NB4 (cell line): ENCODE results near the gene MATN1.

Experiments
- DNase-seq: peaks from one replicate; pipeline ENCODE4 v3.0.0; 2010; ENCODE audit warnings: low read depth
- H3K4me3 ChIP-seq: one replicate; pipeline ENCODE4 v1.5.1; 2011; ENCODE audit warnings: mild to moderate bottlenecking, low read depth, low read length, moderate library complexity
- CTCF ChIP-seq: IDR thresholded peaks from one replicate; pipeline ENCODE4 v1.5.1; 2012; ENCODE audit warnings: low read depth, low read length
- MYC ChIP-seq: IDR thresholded peaks from 2 replicates; pipeline ENCODE4 v1.6.1; 2011; ENCODE audit warnings: low read depth, low read length
- POLR2A ChIP-seq: IDR thresholded peaks from 2 replicates; pipeline ENCODE4 v1.6.1; 2011; ENCODE audit warnings: mild to moderate bottlenecking; ENCODE audit not compliant: insufficient read length; ENCODE audit errors: extremely low read depth
- TF ChIP-seq, protein P1 (sequence below): IDR thresholded peaks from 2 replicates; pipeline ENCODE4 v1.6.1; 2011; ENCODE audit warnings: low read depth, low read length

MATN1 gene

DNA sequence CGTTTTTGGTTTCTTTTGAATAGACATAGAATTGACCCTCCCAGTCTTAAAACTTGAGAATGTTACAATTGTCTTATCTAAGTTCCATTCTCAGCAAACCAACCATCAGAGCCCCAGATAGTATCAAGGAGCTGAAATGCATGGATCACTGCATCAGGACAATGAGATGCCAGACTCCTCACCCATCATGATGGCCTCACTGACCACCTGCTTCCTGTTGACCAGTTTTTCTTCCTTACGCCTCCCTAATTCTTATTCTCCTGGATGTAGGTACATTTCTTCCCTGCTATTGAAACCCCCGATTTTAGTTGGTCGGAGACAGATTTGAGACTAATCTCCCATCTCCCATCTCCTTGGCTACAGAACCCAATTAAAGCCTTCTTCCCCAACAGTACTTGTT lies 17.7 kb downstream of the MATN1 start:
- TF ChIP-seq MYC (no peak), POLR2A (no peak), CTCF (no peak)
- TF ChIP-seq, protein P1, sequence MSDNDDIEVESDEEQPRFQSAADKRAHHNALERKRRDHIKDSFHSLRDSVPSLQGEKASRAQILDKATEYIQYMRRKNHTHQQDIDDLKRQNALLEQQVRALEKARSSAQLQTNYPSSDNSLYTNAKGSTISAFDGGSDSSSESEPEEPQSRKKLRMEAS, result no peak
- H3K4me3 ChIP-seq, result no peak overlapping the region
- no peak for DNase-seq

GRCh38 chr1:30704765-30705509 lies 18.4 kb downstream of the MATN1 start:
- TF ChIP-seq CTCF, result no peak
- TF ChIP-seq POLR2A, result no peak
- TF ChIP-seq MYC, result no peak
- TF ChIP-seq, protein P1, result no peak
- no peak for DNase-seq
- no peak overlapping the region for H3K4me3 ChIP-seq

- TF ChIP-seq CTCF (no peak), POLR2A (no peak), MYC (no peak)
- TF ChIP-seq, protein P1, result no peak
- no peak for DNase-seq
- H3K4me3 ChIP-seq, result no peak overlapping the region
Observed at GRCh38 chr1:30704271-30704670, 19.1 kb downstream of the MATN1 start.

- TF ChIP-seq CTCF, result no peak
- TF ChIP-seq POLR2A, result no peak
- TF ChIP-seq, protein P1, result no peak
- TF ChIP-seq MYC, result no peak
- DNase-seq, result no peak
- no peak overlapping the region for H3K4me3 ChIP-seq
Observed at GRCh38 chr1:30702823-30703222, 20.6 kb downstream of the MATN1 start.

GRCh38 chr1:30701258-30701633 lies 22.1 kb downstream of the MATN1 start:
- DNase-seq, result no peak
- no peak for TF ChIP-seq POLR2A
- TF ChIP-seq, protein P1, result no peak
- no peak for TF ChIP-seq CTCF
- TF ChIP-seq MYC, result no peak

More at GRCh38 chr1:30701258-30701633, 22.1 kb downstream of the MATN1 start:
- no peak overlapping the region for H3K4me3 ChIP-seq
